ENCODE data around the gene IL1RAP.

GRCh38 chr3:190676481-190676880, 162.6 kb downstream of the IL1RAP start:
- TF ChIP-seq CTCF (IDR thresholded peaks at IDR 0.05) (no peak), POLR2A (IDR thresholded peaks at IDR 0.05) (no peak)
